GM21737 (cell line): Measurements from ENCODE around the gene EXOC2.
A peak's percentile ranks its signal among the peaks of the same experiment; 100 is the strongest.
"Not testable (repeated sequence)": the region's sequence is repeated elsewhere in the genome, so short reads cannot be mapped to it uniquely, and the experiment has no call there.

Experiments
- ATAC-seq: cut with Tn5 transposase; IDR thresholded peaks from one replicate; pipeline ENCODE4 v1.9.1; 2021; ENCODE audit warnings: mild to moderate bottlenecking, moderate library complexity; ENCODE audit not compliant: unreplicated experiment

EXOC2 gene

GRCh38 chr6:593139-593906 is 99.6 kb downstream of the EXOC2 start:
- peak; percentile 59 for ATAC-seq

DNA sequence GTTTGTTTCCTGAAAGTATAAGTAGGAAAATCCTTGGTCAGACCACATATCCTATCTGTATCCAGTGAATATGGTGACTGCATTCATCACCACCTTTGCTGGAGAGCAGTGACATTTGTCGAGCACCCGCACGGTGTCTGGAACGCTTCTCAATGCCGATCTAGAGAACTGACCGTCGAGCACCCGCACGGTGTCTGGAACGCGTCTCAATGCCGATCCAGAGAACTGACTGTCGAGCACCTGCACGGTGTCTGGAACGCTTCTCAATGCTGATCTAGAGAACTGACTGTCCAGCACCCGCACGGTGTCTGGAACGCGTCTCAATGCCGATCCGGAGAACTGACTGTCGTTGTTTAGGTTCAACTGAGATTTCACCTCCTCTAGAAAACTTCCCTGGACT is 103.8 kb downstream of the EXOC2 start:
- ATAC-seq: no peak

DNA sequence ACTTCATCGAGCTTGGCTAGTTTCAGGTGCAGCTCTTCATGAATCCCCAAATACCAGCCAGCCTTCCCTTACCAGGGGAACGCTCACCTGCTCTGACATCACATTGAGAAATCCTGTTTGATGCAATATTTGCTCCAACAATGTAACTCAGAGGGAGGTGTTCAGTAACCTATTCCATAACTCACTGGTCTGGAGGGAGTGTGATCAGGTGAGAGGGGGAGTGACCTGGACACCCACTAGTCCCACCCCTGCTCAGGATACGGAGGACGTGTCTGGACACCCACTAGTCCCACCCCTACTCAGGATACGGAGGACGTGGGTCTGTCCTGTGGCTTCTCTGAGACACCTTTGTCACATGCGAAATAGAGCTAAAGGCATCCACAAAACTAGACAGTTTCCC is 106.4 kb downstream of the EXOC2 start:
- ATAC-seq: no peak

GRCh38 chr6:583635-584034 is 109.3 kb downstream of the EXOC2 start:
- ATAC-seq: no peak

DNA sequence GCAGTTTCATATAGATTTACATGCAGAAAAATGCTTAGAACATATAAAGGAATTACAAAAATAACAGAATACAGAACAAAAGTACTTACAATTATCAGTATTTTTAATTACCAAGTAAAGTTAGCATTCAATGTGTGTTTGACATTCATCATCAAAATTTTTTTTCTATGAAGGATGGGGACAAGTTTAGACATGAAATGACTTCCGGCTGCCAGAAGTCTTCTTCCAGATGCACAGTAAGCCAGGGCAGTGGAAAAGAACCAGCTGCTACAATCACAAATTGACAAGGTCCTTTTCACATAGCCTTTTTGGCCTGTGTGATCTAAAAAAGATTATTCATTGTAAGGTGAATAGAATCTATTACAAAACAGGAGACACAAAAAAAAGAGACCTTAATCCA is 109.8 kb downstream of the EXOC2 start:
- ATAC-seq: no peak

- no peak for ATAC-seq
Measured at GRCh38 chr6:582370-582769, 110.6 kb downstream of the EXOC2 start.

- ATAC-seq: no peak
Measured at GRCh38 chr6:579339-579738, 113.6 kb downstream of the EXOC2 start.

GRCh38 chr6:572596-573265 is 120.2 kb downstream of the EXOC2 start:
- ATAC-seq: no peak

GRCh38 chr6:571892-572291 is 121.0 kb downstream of the EXOC2 start:
- ATAC-seq: no peak

DNA sequence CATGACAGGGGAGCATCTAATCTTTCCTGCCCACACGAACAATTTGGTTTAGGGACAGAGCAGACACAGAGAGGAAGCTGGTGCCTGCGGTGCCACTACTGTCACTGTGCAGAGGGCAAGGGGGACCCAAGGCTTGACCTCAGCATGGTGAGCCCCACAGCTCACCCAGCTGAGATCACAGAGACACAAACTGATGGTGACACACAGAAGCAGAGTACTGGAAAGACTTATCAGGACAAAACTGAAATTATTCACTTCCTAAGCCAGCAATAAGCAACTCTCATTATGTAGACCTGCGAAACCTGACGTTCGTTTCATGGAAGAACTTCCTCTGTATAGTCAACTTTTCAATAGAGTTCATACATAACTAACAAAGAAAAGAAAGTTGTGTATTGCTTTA is 122.1 kb downstream of the EXOC2 start:
- ATAC-seq: no peak

DNA sequence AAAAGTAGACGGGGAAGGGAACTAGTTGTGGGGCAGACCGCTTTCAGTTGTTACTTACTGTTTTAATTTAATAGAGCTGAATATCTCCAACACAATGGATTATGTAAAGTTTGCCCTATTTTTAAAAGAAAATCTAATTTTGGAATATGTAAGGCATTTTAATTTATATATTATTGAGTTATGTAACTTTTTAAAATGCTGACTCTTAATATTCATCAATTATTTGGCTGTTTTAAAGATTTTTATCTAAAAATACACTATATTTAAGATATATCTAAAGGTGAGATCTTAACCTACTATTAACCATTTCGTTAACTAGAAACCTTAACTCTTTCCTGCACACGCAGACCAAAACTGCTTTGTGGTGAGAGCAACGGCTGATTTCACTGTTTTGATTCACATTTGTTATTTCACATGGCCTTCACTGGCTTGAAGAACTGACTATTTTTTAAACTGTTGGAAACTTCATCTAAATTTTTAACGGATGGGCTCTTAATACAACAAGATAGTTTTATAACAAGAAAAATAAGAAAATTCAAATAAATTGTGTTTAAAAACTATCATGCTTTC is 123.9 kb downstream of the EXOC2 start:
- no peak for ATAC-seq

- no peak for ATAC-seq
Measured at GRCh38 chr6:568085-568484, 124.9 kb downstream of the EXOC2 start.

DNA sequence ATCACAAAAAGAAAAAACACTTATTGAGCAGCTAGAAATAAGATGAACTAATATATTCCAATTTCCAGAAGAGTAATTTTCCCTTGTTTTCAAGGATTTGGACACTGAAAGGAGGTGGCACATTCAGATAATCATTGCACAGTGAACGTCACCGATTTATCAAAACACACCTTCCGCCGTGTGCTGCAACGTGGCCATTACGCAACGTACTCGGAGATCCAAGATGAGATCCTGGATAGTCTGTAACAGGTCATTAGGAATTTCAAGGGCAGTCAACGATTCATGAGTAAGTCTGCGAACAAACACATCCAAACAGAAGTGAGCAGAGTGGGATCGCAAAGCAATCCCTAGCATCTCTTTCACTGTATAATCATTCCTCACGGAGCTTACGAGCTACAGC is 129.1 kb downstream of the EXOC2 start:
- no peak for ATAC-seq

- no peak for ATAC-seq
Measured at GRCh38 chr6:562052-562676, 130.8 kb downstream of the EXOC2 start.

GRCh38 chr6:561335-561734 is 131.6 kb downstream of the EXOC2 start:
- ATAC-seq: not testable (repeated sequence)

GRCh38 chr6:558959-559358 is 134.0 kb downstream of the EXOC2 start:
- ATAC-seq: no peak

DNA sequence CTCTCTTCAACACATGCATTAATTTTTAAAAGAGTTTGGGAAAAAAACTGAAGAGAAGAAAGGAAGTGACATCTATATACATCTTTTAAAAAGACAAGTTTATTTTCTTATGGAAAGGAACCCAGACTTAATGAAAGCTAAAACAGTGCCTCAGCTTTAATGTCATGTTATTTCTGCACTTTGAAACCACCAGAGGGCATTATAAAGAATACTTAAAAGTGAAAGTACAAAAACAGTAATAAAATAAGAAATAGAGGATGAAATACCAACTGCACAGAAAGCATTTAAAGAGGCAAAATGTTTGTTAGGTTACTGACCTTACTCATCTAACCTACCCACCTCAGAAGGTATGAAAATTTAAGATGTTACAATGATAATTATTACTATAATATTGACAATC is 134.8 kb downstream of the EXOC2 start:
- no peak for ATAC-seq

GRCh38 chr6:551829-552350 is 141.0 kb downstream of the EXOC2 start:
- no peak for ATAC-seq

DNA sequence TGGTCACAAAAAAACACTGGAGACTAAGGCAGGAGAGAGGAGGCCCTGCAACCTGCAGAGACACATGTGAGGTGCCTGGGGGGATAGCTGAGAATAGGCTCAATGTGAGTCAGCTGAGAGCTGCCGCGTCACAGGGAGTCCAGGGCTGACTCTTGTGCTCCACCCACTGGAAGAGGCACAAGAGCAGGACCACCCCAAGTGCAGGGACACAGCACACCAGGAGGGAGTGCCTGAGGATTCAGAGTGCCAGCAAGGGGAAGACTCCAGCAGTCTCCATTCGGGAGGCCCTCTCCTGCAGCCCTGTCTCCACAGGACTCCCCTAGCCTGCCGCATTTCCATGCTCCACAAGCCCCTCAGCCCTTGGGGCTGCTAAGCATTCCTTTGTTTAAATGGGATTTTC is 141.5 kb downstream of the EXOC2 start:
- no peak for ATAC-seq

GRCh38 chr6:549906-550305 is 143.0 kb downstream of the EXOC2 start:
- no peak for ATAC-seq

GRCh38 chr6:548517-548916 is 144.4 kb downstream of the EXOC2 start:
- ATAC-seq: no peak

GRCh38 chr6:548091-548490 is 144.8 kb downstream of the EXOC2 start:
- ATAC-seq: no peak
